GM12878 (cell line): ENCODE data around the gene SLC25A42. TPM values are rescaled to one million over a fixed set of nuclear protein-coding genes. Genes with fewer than 3 reads are reported as not detected.

Source experiments
- ATAC-seq: fragments of 200-7000 bp; cut with Tn5 transposase; 3 replicates; pipeline ENCODE4 v1.9.1; 2020; ENCODE audit warnings: mild to moderate bottlenecking, moderate library complexity
- BruUV-seq: library from RNA; stranded (reverse); fragments of 400-500 nt; replicated peaks from 2 replicates; lab custom pipeline; 2021; lab: Mats Ljungman, UMichigan
- CTCF ChIA-PET: fragments of 300-600 bp; sonication (Branson Sonifier 250); formaldehyde crosslinking; extraction: SDS; loops from one replicate; lab custom pipeline; 2021; ENCODE audit warnings: inconsistent platforms; lab: Yijun Ruan, JAX
- POLR2A ChIA-PET: fragments of 350-600 bp; formaldehyde crosslinking; extraction: SDS; loops from one replicate; lab custom pipeline; 2021; ENCODE audit warnings: inconsistent platforms; lab: Charles Lee
- RAD21 ChIA-PET: fragments of 300-600 bp; sonication (Branson Sonifier 250); formaldehyde crosslinking; loops from one replicate; lab custom pipeline; 2023; ENCODE audit warnings: antibody characterized with exemption; ENCODE audit not compliant: unreplicated experiment; lab: Charles Lee
- SMC1A ChIA-PET: fragments of 300-600 bp; sonication (Branson Sonifier 250); formaldehyde crosslinking; loops from one replicate; lab custom pipeline; 2023; ENCODE audit not compliant: unreplicated experiment, uncharacterized antibody; lab: Charles Lee
- DNase-seq: peaks from one replicate; pipeline ENCODE4 v3.0.0-alpha.2; 2011; ENCODE audit warnings: low read depth, low spot score
- FAIRE-seq: peaks from 3 replicates; lab custom pipeline; 2011; peaks lifted over from hg19 to GRCh38; lab: Jason Lieb, UNC
- H2AFZ ChIP-seq: 2 replicates; pipeline ENCODE4 v1.6.0; 2011; ENCODE audit warnings: low read depth, low read length, control low read depth; ENCODE audit not compliant: control insufficient read depth
- H3K27ac ChIP-seq: 2 replicates; pipeline ENCODE4 v1.5.1; 2011; ENCODE audit warnings: control low read depth; ENCODE audit not compliant: control insufficient read depth, insufficient read depth
- H3K27me3 ChIP-seq, 2 experiments: replicated peaks in 1 of 2; 2 replicates each; pipeline versions ENCODE4 v1.6.0 to v1.6.1; 2011; ENCODE audit warnings: low read length in 1 of 2; ENCODE audit not compliant: control insufficient read depth in 2 of 2, insufficient read depth in 2 of 2
- H3K36me3 ChIP-seq, 2 experiments: 2 replicates each; pipeline ENCODE4 v1.5.1; 2011; ENCODE audit warnings: low read length in 1 of 2; ENCODE audit not compliant: control insufficient read depth in 2 of 2, insufficient read depth in 2 of 2
- H3K4me1 ChIP-seq: 2 replicates; pipeline ENCODE4 v1.6.1; 2011; ENCODE audit warnings: mild to moderate bottlenecking, low read length, moderate library complexity, mixed read lengths; ENCODE audit not compliant: control insufficient read depth, insufficient read depth
- H3K4me2 ChIP-seq: 2 replicates; pipeline ENCODE4 v1.6.0; 2011; ENCODE audit warnings: control low read depth; ENCODE audit not compliant: control insufficient read depth, insufficient read depth
- H3K4me3 ChIP-seq: fragments of 200-600 bp; sonication (generic); 2 replicates; pipeline ENCODE4 v1.5.1; 2016
- H3K79me2 ChIP-seq: 2 replicates; pipeline ENCODE4 v1.6.0; 2011; ENCODE audit warnings: low read length; ENCODE audit not compliant: control insufficient read depth, insufficient read depth
- H3K9ac ChIP-seq: 2 replicates; pipeline ENCODE4 v1.8.0; 2011; ENCODE audit warnings: low read length, control low read depth, mixed read lengths; ENCODE audit not compliant: control insufficient read depth, insufficient read depth
- H3K9me3 ChIP-seq: replicated peaks from 3 replicates; pipeline ENCODE4 v1.5.1; 2011; ENCODE audit warnings: mild to moderate bottlenecking, low read length; ENCODE audit not compliant: control insufficient read depth, insufficient read depth
- H4K20me1 ChIP-seq: 2 replicates; pipeline ENCODE4 v1.6.0; 2011; ENCODE audit not compliant: control insufficient read depth, insufficient read depth
- CHD1 ChIP-seq: IDR thresholded peaks from 2 replicates; pipeline ENCODE4 v1.6.1; 2012; ENCODE audit warnings: low read depth, low read length, improper control_type of control experiment
- FOXK2 ChIP-seq: fragments of 450-650 bp; IDR thresholded peaks from 2 replicates; pipeline ENCODE4 v1.6.1; 2017; ENCODE audit warnings: mild to moderate bottlenecking, moderate library complexity
- JUNB ChIP-seq: IDR thresholded peaks from 2 replicates; pipeline ENCODE4 v1.6.1; 2016; ENCODE audit warnings: antibody characterized with exemption, mild to moderate bottlenecking
- JUND ChIP-seq: IDR thresholded peaks from 2 replicates; pipeline ENCODE4 v1.6.1; 2012; ENCODE audit warnings: low read depth, mild to moderate bottlenecking, low read length, improper control_type of control experiment, moderate library complexity
- KAT2A ChIP-seq: conservative IDR thresholded peaks from 2 replicates; pipeline ENCODE4 v1.6.1; 2011; ENCODE audit warnings: low read depth, low read length; ENCODE audit not compliant: control insufficient read depth
- MEF2B ChIP-seq: fragments of 450-650 bp; IDR thresholded peaks from 2 replicates; pipeline ENCODE4 v1.6.1; 2018; ENCODE audit warnings: mild to moderate bottlenecking, moderate library complexity; ENCODE audit not compliant: partially characterized antibody, poor library complexity, severe bottlenecking
- PKNOX1 ChIP-seq: fragments of 450-650 bp; IDR thresholded peaks from 2 replicates; pipeline ENCODE4 v1.6.1; 2016; ENCODE audit warnings: mild to moderate bottlenecking
- POLR2AphosphoS5 ChIP-seq: IDR thresholded peaks from 2 replicates; pipeline ENCODE4 v1.6.1; 2011; ENCODE audit warnings: mild to moderate bottlenecking, low read length, inconsistent platforms
- POU2F2 ChIP-seq: IDR thresholded peaks from 3 replicates; pipeline ENCODE4 v1.6.1; 2011; ENCODE audit warnings: low read depth, mild to moderate bottlenecking, low read length, borderline replicate concordance
- RCOR1 ChIP-seq: conservative IDR thresholded peaks from 2 replicates; pipeline ENCODE4 v1.6.1; 2012; ENCODE audit warnings: low read depth, low read length, improper control_type of control experiment
- SP1 ChIP-seq: IDR thresholded peaks from one replicate; pipeline ENCODE4 v1.6.1; 2011; ENCODE audit warnings: low read depth, low read length
- SREBF1 ChIP-seq: IDR thresholded peaks from 2 replicates; pipeline ENCODE4 v1.6.1; 2012; ENCODE audit warnings: mild to moderate bottlenecking, low read length
- ZNF687 ChIP-seq: fragments of 450-650 bp; IDR thresholded peaks from 2 replicates; pipeline ENCODE4 v1.6.1; 2017; ENCODE audit warnings: mild to moderate bottlenecking, moderate library complexity
- ZSCAN29 ChIP-seq: fragments of 450-650 bp; IDR thresholded peaks from 2 replicates; pipeline ENCODE4 v1.6.1; 2017; ENCODE audit warnings: mild to moderate bottlenecking, moderate library complexity
- WGBS: methylation state at CpG from one replicate; pipeline ENCODE4 v1.1.6; 2016; ENCODE audit warnings: low lambda C conversion rate; ENCODE audit not compliant: insufficient replicate concordance, insufficient coverage; ENCODE audit errors: missing lambda C conversion rate; 5-methylcytosine and 5-hydroxymethylcytosine counted together
- in situ Hi-C: fragments of 300-500 bp; cut with MboI; formaldehyde crosslinking; loops from 9 replicates; pipeline ENCODE4 v1.14.3; 2018; ENCODE audit warnings: mixed read lengths
- intact Hi-C: fragments of 100-400 bp; cut with micrococcal nuclease; formaldehyde crosslinking; loops from one replicate; pipeline ENCODE4 v1.14.2; 2022; ENCODE audit not compliant: unreplicated experiment
- polyA plus RNA-seq, 11 experiments: library from polyadenylated mRNA; depleted of rRNA in 4 of 11; unstranded in 6 of 11; stranded (reverse) in 5 of 11; fragments of >200 nt; fragmentation: Nextera tagmentation in 4 of 11; fragmentation: Illumina TruSeq in 1 of 11; extraction: Ambion mirVana in 4 of 11; extraction: Trizol in 1 of 11; gene quantifications; 1 replicate in 1 of 11; 2 replicates in 10 of 11; pipeline versions ENCODE4 v1.2.1 to v1.2.3, GENCODE V29; 2011 to 2016; ENCODE audit warnings: inconsistent platforms in 2 of 11, missing spikeins in 2 of 11, low read depth in 1 of 11
- total RNA-seq, 4 experiments: library from RNA; depleted of rRNA in 3 of 4; stranded (reverse); fragments of >200 nt in 3 of 4; fragmentation: Illumina TruSeq in 1 of 4; extraction: Trizol in 1 of 4; gene quantifications; 2 replicates each; pipeline versions ENCODE4 v1.2.1 to v1.2.3, GENCODE V29; 2013 to 2021
- TF ChIP-seq, protein P1 (sequence below): IDR thresholded peaks from 2 replicates; pipeline ENCODE4 v1.6.1; 2011; ENCODE audit warnings: low read depth, low read length, improper control_type of control experiment, borderline replicate concordance

Gene SLC25A42
- total and polyA plus RNA-seq, 10 of the 15 experiments (the other 5 are each of a cell fraction or from before 2014, with no cell fraction given), result 0.24 to 19.2 (median 9.6) TPM

DNA sequence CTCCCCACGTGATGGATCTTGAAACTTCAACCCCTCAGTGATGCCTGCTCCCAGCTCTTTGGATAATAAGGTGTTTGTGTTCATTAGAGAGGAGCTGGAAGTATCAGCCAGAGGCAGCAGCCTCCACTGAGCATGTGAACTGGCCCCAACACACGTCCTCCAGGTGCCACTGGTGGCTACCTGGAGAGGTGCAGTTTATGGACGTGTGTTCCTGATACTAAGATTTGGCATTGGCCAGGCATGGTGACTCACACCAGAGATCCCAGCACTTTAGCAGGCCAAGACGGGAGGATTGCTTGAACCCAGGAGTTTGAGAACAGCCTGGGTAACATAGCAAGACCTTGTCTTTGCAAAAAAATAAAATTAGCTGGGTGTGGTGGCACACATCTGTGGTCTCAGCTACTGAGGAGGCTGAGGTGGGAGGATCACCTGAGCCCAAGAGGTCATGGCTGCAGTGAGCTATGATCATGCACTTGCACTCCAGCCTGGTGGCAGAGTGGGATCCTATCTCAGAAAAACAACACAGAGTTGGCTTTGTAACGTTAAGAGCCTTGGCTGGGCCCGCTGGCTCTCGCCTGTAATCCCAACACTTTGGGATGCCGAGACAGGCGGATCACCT lies 34.4 kb downstream of the SLC25A42 start (continued):
- no peak for TF ChIP-seq PKNOX1
- TF ChIP-seq RCOR1, result no peak
- TF ChIP-seq KAT2A, result no peak
- no peak for TF ChIP-seq POU2F2
- TF ChIP-seq, all 136 proteins: peak for 0

DNA sequence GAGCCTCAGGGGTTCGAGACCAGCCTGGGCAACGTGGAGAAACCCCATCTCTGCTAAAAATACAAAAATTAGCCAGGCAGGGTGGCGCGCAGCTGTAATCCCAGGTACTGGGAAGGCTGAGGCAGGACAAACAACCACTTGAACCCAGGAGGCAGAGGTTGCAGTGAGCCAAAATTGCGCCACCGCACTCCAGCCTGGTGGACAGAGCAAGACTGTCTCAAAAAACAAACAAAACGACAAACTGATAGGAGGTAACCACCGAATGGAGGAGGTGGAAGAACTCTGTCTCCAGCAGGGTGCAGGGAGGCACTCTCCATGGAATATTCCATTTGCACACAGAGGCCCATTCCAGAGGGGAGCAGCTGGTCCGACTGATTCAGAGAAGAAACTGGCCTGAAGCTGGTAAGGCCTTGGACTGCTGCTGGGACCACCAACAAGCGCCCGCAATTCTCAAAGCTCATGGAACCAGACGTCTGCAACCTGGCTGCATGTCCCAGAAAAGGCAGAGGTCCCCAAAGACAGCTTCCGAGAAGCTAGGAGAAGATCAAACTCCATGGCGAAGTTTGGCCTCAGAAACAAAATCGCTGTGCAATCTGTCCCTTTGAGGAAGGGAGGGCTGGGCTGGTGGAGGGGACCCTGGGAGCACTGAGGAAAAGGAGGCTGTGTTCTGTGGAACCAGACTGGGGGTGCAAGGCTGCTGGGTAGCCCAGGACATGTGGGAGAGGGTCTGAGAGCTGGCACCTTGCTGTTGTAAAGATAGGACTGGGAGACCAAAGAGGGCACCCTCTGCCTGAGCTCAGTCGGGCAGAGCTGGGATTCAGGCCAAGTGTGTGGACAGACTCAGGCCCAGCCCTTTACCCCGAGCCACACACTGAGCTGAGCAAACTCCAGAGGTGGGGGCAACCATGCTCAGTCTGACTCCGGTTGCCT lies 35.2 kb downstream of the SLC25A42 start:
- ChIA-PET CTCF (interaction anchor here (1.2 kb wide), 1 partner anchor 17 kb away, joined by 4 read pairs; no protein-coding TSS in a partner anchor), RAD21 (interaction anchor here (0.7 kb wide), 1 partner anchor 33 kb away, joined by 3 read pairs; no protein-coding TSS in a partner anchor), POLR2A (no interaction called here), SMC1A (no interaction called here)
- no TSS peak for BruUV-seq
- 0 out of 2 replicates have a peak, but pooled peaks cover 3% of the 10 kb centered on the region for H4K20me1 ChIP-seq
- no peak overlapping the region for H3K9ac ChIP-seq
- no peaks in the 10 kb centered on the region for H3K79me2 ChIP-seq
- FAIRE-seq, result no peak
- no peak for DNase-seq
- no peak overlapping the region for H2AFZ ChIP-seq
- intact Hi-C loops, result no loop called here
- no peaks in the 10 kb centered on the region for H3K4me1 ChIP-seq
- no peak for TF ChIP-seq POLR2AphosphoS5
- TF ChIP-seq ZSCAN29, result no peak
- TF ChIP-seq CHD1, result no peak
- TF ChIP-seq ZNF687, result no peak
- no peak for TF ChIP-seq MEF2B
- TF ChIP-seq SREBF1, result no peak
- no peak for TF ChIP-seq SP1
- TF ChIP-seq JUNB, result no peak
- no peak for TF ChIP-seq JUND
- TF ChIP-seq FOXK2, result no peak
- TF ChIP-seq, protein P1, sequence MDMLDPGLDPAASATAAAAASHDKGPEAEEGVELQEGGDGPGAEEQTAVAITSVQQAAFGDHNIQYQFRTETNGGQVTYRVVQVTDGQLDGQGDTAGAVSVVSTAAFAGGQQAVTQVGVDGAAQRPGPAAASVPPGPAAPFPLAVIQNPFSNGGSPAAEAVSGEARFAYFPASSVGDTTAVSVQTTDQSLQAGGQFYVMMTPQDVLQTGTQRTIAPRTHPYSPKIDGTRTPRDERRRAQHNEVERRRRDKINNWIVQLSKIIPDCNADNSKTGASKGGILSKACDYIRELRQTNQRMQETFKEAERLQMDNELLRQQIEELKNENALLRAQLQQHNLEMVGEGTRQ, result no peak
- H3K27me3 ChIP-seq, result no peaks in the 10 kb centered on the region
- peaks cover 0 to 5% of the 10 kb centered on the region in 2 experiments; a peak in 2 of 4 replicates for H3K36me3 ChIP-seq
- no peak overlapping the region for H3K27ac ChIP-seq
- no peak overlapping the region for H3K4me3 ChIP-seq
- WGBS, result 90% methylated on average over 18 of the region's 18 CpGs
- H3K9me3 ChIP-seq, result no peaks in the 10 kb centered on the region
- ATAC-seq, result no peak
- in situ Hi-C loops, result no loop called here
- H3K4me2 ChIP-seq, result no peak overlapping the region
